WTC11 (cell line): Measurements from ENCODE around the gene HSD17B14. TPM values are rescaled to one million over a fixed set of nuclear protein-coding genes. Genes with fewer than 3 reads are reported as not detected.
A peak's percentile ranks its signal among the peaks of the same experiment; 100 is the strongest.

ENCODE experiments used
- ATAC-seq: fragments of 200-7000 bp; cut with Tn5 transposase; 2 replicates; pipeline ENCODE4 v1.10.0; 2021; ENCODE audit warnings: mild to moderate bottlenecking, moderate library complexity
- CTCF ChIA-PET: fragments of 300-600 bp; sonication (Branson Sonifier 250); formaldehyde crosslinking; loops from one replicate; lab custom pipeline; 2021; ENCODE audit warnings: antibody characterized with exemption; lab: Charles Lee
- POLR2A ChIA-PET: fragments of 350-600 bp; sonication (Branson Sonifier 250); formaldehyde crosslinking; loops from one replicate; lab custom pipeline; 2021; ENCODE audit warnings: antibody characterized with exemption; lab: Charles Lee
- DNase-seq: peaks from one replicate; pipeline ENCODE4 v3.0.0; 2021; ENCODE audit warnings: low spot score
- H3K27ac Mint-ChIP-seq: 2 replicates; pipeline ENCODE4 v1.8.0; 2021; ENCODE audit warnings: mixed read lengths
- H3K27me3 Mint-ChIP-seq: 2 replicates; pipeline ENCODE4 v1.8.0; 2021; ENCODE audit warnings: low read depth, mild to moderate bottlenecking, moderate library complexity, mixed read lengths
- H3K36me3 Mint-ChIP-seq: 2 replicates; pipeline ENCODE4 v1.8.0; 2021; ENCODE audit warnings: mixed read lengths
- H3K4me1 Mint-ChIP-seq: 2 replicates; pipeline ENCODE4 v1.8.0; 2022; ENCODE audit warnings: mixed read lengths
- H3K4me3 Mint-ChIP-seq: 2 replicates; pipeline ENCODE4 v1.8.0; 2021; ENCODE audit warnings: mild to moderate bottlenecking, moderate library complexity, mixed read lengths
- H3K9me3 Mint-ChIP-seq: 2 replicates; pipeline ENCODE4 v1.8.0; 2021; ENCODE audit warnings: mixed read lengths
- CBFB ChIP-seq: sonication (generic); formaldehyde crosslinking; IDR thresholded peaks from 2 replicates; pipeline ENCODE4 v1.8.1; 2022; ENCODE audit warnings: mild to moderate bottlenecking, low read depth, missing genetic modification reagents
- ETV6 ChIP-seq: sonication (generic); formaldehyde crosslinking; IDR thresholded peaks from 2 replicates; pipeline ENCODE4 v1.8.1; 2022; ENCODE audit warnings: mild to moderate bottlenecking, missing genetic modification reagents
- FOXK1 ChIP-seq: sonication (generic); formaldehyde crosslinking; IDR thresholded peaks from 2 replicates; pipeline ENCODE4 v1.8.0; 2022; ENCODE audit warnings: mild to moderate bottlenecking, moderate library complexity, missing genetic modification reagents
- FOXP1 ChIP-seq: sonication (generic); formaldehyde crosslinking; IDR thresholded peaks from 2 replicates; pipeline ENCODE4 v1.8.0; 2022; ENCODE audit warnings: missing genetic modification reagents, mild to moderate bottlenecking, moderate library complexity, borderline replicate concordance
- JUN ChIP-seq: sonication (generic); formaldehyde crosslinking; IDR thresholded peaks from 2 replicates; pipeline ENCODE4 v1.8.0; 2023; ENCODE audit warnings: mild to moderate bottlenecking, missing genetic modification reagents
- NR3C1 ChIP-seq: sonication (generic); formaldehyde crosslinking; conservative IDR thresholded peaks from 2 replicates; pipeline ENCODE4 v1.8.1; 2023; ENCODE audit warnings: low read depth, mild to moderate bottlenecking, missing genetic modification reagents
- SOX15 ChIP-seq: fragments of 250-450 bp; sonication (Bioruptor Pico); IDR thresholded peaks from 2 replicates; pipeline ENCODE4 v1.9.0; 2021; ENCODE audit warnings: mild to moderate bottlenecking
- SP1 ChIP-seq: sonication (generic); formaldehyde crosslinking; conservative IDR thresholded peaks from 2 replicates; pipeline ENCODE4 v1.8.1; 2022; ENCODE audit warnings: missing genetic modification reagents
- ZBTB21 ChIP-seq: sonication (generic); formaldehyde crosslinking; IDR thresholded peaks from 2 replicates; pipeline ENCODE4 v1.8.1; 2023; ENCODE audit warnings: mild to moderate bottlenecking, missing genetic modification reagents, borderline replicate concordance
- ZNF232 ChIP-seq: sonication (generic); formaldehyde crosslinking; IDR thresholded peaks from 2 replicates; pipeline ENCODE4 v1.8.0; 2022; ENCODE audit warnings: mild to moderate bottlenecking, missing genetic modification reagents
- total RNA-seq: library from RNA; stranded (reverse); gene quantifications from 3 replicates; pipeline ENCODE4 v1.2.3, GENCODE V29; 2021
- TF ChIP-seq, protein P1 (sequence below): fragments of 250-450 bp; sonication (Bioruptor Pico); IDR thresholded peaks from 2 replicates; pipeline ENCODE4 v1.9.0; 2021; ENCODE audit warnings: mild to moderate bottlenecking
- TF ChIP-seq, protein P2 (sequence below): sonication (generic); formaldehyde crosslinking; IDR thresholded peaks from 2 replicates; pipeline ENCODE4 v1.8.1; 2023; ENCODE audit warnings: mild to moderate bottlenecking, missing genetic modification reagents, moderate library complexity
- TF ChIP-seq, protein P3 (sequence below): fragments of 250-450 bp; sonication (Bioruptor Pico); IDR thresholded peaks from 2 replicates; pipeline ENCODE4 v1.9.0; 2021; ENCODE audit warnings: mild to moderate bottlenecking, borderline replicate concordance
- TF ChIP-seq, protein P4 (sequence below): sonication (generic); formaldehyde crosslinking; IDR thresholded peaks from 2 replicates; pipeline ENCODE4 v1.8.0; 2022; ENCODE audit warnings: mild to moderate bottlenecking, missing genetic modification reagents
- TF ChIP-seq, protein P5 (sequence below): sonication (generic); formaldehyde crosslinking; IDR thresholded peaks from 2 replicates; pipeline ENCODE4 v1.8.1; 2023; ENCODE audit warnings: mild to moderate bottlenecking, missing genetic modification reagents

The HSD17B14 gene
- total RNA-seq, 1 experiment from 2014 or later, result 11.4 TPM

DNA sequence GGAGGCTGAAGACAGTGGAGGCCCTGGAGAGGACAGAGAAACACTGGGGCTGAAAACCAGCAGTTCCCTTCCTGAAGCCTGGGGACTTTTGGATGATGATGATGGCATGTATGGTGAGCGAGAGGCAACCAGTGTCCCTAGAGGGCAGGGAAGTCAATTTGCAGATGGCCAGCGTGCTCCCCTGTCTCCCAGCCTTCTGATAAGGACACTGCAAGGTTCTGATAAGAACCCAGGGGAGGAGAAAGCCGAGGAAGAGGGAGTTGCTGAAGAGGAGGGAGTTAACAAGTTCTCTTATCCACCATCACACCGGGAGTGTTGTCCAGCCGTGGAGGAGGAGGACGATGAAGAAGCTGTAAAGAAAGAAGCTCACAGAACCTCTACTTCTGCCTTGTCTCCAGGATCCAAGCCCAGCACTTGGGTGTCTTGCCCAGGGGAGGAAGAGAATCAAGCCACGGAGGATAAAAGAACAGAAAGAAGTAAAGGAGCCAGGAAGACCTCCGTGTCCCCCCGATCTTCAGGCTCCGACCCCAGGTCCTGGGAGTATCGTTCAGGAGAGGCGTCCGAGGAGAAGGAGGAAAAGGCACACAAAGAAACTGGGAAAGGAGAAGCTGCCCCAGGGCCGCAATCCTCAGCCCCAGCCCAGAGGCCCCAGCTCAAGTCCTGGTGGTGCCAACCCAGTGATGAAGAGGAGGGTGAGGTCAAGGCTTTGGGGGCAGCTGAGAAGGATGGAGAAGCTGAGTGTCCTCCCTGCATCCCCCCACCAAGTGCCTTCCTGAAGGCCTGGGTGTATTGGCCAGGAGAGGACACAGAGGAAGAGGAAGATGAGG, 37.4 kb upstream of the HSD17B14 start:
- CTCF ChIA-PET, result interaction anchor here (0.6 to 1.5 kb wide), 4 partner anchors 11 to 29 kb away, joined by 3 to 5 read pairs (median 3); no protein-coding TSS in a partner anchor
- POLR2A ChIA-PET, result interaction anchor here (1.0 to 3.3 kb wide), 3 partner anchors 12 to 91 kb away, joined by 3 to 15 read pairs (median 12); partner anchors contain the start of gene FTL
- peak overlapping the region; percentile 100 for H3K27ac Mint-ChIP-seq
- peak overlapping the region; percentile 100 for H3K4me3 Mint-ChIP-seq
- TF ChIP-seq, protein P1, sequence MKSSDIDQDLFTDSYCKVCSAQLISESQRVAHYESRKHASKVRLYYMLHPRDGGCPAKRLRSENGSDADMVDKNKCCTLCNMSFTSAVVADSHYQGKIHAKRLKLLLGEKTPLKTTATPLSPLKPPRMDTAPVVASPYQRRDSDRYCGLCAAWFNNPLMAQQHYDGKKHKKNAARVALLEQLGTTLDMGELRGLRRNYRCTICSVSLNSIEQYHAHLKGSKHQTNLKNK (CRISPR knock-in tag), result no peak
- TF ChIP-seq CBFB (CRISPR knock-in tag), result no peak
- no peak for TF ChIP-seq ZBTB21 (CRISPR knock-in tag)
- no peak for TF ChIP-seq FOXK1
- TF ChIP-seq, protein P2, sequence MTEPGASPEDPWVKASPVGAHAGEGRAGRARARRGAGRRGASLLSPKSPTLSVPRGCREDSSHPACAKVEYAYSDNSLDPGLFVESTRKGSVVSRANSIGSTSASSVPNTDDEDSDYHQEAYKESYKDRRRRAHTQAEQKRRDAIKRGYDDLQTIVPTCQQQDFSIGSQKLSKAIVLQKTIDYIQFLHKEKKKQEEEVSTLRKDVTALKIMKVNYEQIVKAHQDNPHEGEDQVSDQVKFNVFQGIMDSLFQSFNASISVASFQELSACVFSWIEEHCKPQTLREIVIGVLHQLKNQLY (CRISPR knock-in tag), result no peak
- H3K27me3 Mint-ChIP-seq, result no peaks in the 10 kb centered on the region
- peaks cover 27% of the 10 kb centered on the region for H3K36me3 Mint-ChIP-seq
- ATAC-seq (no peak), DNase-seq (no peak)
- peaks cover 23% of the 10 kb centered on the region for H3K4me1 Mint-ChIP-seq
- no peaks in the 10 kb centered on the region for H3K9me3 Mint-ChIP-seq

DNA sequence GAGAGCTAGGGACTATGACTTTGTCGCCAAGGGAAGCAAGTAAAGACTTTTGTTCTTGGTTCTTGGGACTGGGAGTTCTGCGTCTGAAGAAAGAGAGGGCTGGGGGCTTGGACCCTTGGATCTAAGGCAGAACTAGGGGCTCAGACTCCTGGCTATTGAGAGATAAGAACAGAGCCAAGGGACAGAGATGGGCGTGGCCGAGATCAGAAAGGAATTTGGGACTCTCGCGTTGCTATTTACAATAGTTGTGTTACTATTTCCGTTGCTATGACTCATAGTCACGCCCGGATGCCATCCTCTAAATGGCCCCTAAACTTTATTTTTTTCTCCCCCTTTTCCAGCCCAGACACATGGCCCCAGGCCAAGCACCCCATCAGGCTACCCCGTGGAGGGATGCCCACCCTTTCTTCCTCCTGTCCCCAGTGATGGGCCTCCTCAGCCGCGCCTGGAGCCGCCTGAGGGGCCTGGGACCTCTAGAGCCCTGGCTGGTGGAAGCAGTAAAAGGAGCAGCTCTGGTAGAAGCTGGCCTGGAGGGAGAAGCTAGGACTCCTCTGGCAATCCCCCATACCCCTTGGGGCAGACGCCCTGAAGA, 36.7 kb upstream of the HSD17B14 start:
- POLR2A ChIA-PET, result interaction anchor here (0.5 to 3.3 kb wide), 7 partner anchors 8 to 92 kb away, joined by 3 to 15 read pairs (median 7); partner anchors contain the start of genes FTL and NUCB1
- no peaks in the 10 kb centered on the region for H3K27me3 Mint-ChIP-seq
- peak; percentile 77 for DNase-seq
- ATAC-seq, result peak; percentile 53
- peaks cover 30% of the 10 kb centered on the region for H3K4me1 Mint-ChIP-seq
- H3K36me3 Mint-ChIP-seq, result peaks cover 27% of the 10 kb centered on the region
- peak overlapping the region; percentile 100 for H3K27ac Mint-ChIP-seq
- TF ChIP-seq, protein P3, sequence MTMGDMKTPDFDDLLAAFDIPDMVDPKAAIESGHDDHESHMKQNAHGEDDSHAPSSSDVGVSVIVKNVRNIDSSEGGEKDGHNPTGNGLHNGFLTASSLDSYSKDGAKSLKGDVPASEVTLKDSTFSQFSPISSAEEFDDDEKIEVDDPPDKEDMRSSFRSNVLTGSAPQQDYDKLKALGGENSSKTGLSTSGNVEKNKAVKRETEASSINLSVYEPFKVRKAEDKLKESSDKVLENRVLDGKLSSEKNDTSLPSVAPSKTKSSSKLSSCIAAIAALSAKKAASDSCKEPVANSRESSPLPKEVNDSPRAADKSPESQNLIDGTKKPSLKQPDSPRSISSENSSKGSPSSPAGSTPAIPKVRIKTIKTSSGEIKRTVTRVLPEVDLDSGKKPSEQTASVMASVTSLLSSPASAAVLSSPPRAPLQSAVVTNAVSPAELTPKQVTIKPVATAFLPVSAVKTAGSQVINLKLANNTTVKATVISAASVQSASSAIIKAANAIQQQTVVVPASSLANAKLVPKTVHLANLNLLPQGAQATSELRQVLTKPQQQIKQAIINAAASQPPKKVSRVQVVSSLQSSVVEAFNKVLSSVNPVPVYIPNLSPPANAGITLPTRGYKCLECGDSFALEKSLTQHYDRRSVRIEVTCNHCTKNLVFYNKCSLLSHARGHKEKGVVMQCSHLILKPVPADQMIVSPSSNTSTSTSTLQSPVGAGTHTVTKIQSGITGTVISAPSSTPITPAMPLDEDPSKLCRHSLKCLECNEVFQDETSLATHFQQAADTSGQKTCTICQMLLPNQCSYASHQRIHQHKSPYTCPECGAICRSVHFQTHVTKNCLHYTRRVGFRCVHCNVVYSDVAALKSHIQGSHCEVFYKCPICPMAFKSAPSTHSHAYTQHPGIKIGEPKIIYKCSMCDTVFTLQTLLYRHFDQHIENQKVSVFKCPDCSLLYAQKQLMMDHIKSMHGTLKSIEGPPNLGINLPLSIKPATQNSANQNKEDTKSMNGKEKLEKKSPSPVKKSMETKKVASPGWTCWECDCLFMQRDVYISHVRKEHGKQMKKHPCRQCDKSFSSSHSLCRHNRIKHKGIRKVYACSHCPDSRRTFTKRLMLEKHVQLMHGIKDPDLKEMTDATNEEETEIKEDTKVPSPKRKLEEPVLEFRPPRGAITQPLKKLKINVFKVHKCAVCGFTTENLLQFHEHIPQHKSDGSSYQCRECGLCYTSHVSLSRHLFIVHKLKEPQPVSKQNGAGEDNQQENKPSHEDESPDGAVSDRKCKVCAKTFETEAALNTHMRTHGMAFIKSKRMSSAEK (CRISPR knock-in tag), result 0 out of 2 replicates have a peak, but pooled peaks have one; percentile 19
- no peak for TF ChIP-seq JUN (CRISPR knock-in tag)
- H3K9me3 Mint-ChIP-seq, result no peaks in the 10 kb centered on the region
- CTCF ChIA-PET, result interaction anchor here (0.6 to 1.5 kb wide), 3 partner anchors 12 to 62 kb away, joined by 3 to 5 read pairs (median 3); no protein-coding TSS in a partner anchor
- peak overlapping the region; percentile 100 for H3K4me3 Mint-ChIP-seq

DNA sequence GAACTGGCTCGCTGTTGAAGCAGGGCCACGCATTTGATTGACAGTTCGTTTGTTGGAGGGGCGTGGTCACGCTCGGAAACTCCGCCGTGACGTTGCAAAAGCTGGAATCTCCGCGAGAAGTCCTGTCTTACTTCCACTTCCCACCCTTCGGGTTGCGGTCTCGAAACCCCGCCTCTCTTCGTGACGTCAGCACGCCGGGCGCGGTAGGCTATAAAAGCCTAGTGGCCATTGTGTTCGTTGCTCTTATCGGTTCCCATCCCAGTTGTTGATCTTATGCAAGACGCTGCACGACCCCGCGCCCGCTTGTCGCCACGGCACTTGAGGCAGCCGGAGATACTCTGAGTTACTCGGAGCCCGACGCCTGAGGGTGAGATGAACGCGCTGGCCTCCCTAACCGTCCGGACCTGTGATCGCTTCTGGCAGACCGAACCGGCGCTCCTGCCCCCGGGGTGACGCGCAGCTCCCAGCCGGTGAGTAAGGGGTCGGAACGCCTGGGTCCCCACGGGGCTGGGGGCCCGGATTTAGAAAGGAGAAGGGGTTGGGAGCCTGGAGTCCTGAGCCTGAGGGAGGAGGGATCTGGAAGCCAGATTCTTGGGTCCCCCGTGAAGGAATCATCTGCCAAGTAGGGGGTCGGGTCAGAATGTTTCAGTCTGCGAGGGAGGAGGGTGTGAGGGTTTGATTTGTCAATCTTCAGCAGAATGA, 36.0 kb upstream of the HSD17B14 start, which contains the start of gene PPP1R15A:
Gene PPP1R15A (plus strand): TSS at position 240 of the 702 bp plus-strand sequence. CDS start 813 bp downstream, outside the sequence.
- POLR2A ChIA-PET, result interaction anchor here (0.5 to 3.3 kb wide), 11 partner anchors 9 to 133 kb away, joined by 3 to 15 read pairs (median 4); partner anchors contain the start of genes FTL and NUCB1
- ATAC-seq (peak; percentile 73), DNase-seq (peak; percentile 99)
- Mint-ChIP-seq H3K36me3 (peaks cover 27% of the 10 kb centered on the region), H3K27ac (peak within 1 kb of the TSS; percentile 100), H3K4me3 (peak within 1 kb of the TSS; percentile 100), H3K27me3 (no peaks in the 10 kb centered on the region), H3K4me1 (peaks cover 33% of the 10 kb centered on the region), H3K9me3 (no peaks in the 10 kb centered on the region)
- CTCF ChIA-PET, result interaction anchor here (0.6 to 2.2 kb wide), 10 partner anchors 9 to 227 kb away, joined by 3 to 11 read pairs (median 4); partner anchors contain the start of genes CA11 and HSD17B14
- peak; percentile 81 for TF ChIP-seq SP1 (CRISPR knock-in tag)
- TF ChIP-seq, protein P4, sequence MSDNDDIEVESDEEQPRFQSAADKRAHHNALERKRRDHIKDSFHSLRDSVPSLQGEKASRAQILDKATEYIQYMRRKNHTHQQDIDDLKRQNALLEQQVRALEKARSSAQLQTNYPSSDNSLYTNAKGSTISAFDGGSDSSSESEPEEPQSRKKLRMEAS (CRISPR knock-in tag), result peak; percentile 63; the same call in 1 of the 2 replicates
- no peak for TF ChIP-seq NR3C1
- peak; percentile 45; the same call in 1 of the 2 replicates for TF ChIP-seq ETV6
- peak; percentile 73; the same call in 1 of the 2 replicates for TF ChIP-seq FOXP1 (CRISPR knock-in tag)
- TF ChIP-seq, protein P5, sequence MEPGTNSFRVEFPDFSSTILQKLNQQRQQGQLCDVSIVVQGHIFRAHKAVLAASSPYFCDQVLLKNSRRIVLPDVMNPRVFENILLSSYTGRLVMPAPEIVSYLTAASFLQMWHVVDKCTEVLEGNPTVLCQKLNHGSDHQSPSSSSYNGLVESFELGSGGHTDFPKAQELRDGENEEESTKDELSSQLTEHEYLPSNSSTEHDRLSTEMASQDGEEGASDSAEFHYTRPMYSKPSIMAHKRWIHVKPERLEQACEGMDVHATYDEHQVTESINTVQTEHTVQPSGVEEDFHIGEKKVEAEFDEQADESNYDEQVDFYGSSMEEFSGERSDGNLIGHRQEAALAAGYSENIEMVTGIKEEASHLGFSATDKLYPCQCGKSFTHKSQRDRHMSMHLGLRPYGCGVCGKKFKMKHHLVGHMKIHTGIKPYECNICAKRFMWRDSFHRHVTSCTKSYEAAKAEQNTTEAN (CRISPR knock-in tag), result 0 out of 2 replicates have a peak, but pooled peaks have one; percentile 32
- no peak for TF ChIP-seq SOX15 (CRISPR knock-in tag)
- no peak for TF ChIP-seq ZNF232 (CRISPR knock-in tag)
